ENCODE data around the gene MMP23B. TPM values are rescaled to one million over a fixed set of nuclear protein-coding genes. Genes with fewer than 3 reads are reported as not detected.
A peak's percentile ranks its signal among the peaks of the same experiment; 100 is the strongest.

MMP23B gene
- total RNA-seq, 2 donors from 2014 or later = 14.7 to 19.9 TPM

DNA sequence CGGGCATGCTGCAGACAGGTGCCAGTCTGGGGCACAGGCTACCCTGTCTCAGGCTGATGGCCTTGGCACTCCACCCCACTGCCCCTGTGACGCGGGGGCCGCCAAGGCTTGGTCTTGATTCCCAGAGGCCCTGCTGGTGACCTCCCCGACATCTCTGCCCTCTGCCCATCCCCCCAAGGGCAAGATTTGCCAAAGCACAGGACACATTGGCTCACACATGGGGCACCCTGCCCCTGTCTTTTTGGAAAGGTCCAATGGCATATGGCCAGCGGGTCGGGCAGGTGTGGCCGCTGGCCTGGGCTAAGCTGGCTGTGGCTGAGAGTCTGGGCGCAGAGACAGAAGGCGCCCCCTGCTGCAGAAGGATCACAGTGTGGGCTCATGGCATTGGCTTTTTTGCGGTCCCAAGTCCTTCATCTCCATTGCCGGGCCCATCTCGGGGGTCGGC is 12.0 kb upstream of the MMP23B start:
- Mint-ChIP-seq H3K4me1 (no peaks in the 10 kb centered on the region), H3K4me3 (no peak overlapping the region), H3K27me3 (ENCODE audit: insufficient read depth) (no peaks in the 10 kb centered on the region), H3K9me3 (no peaks in the 10 kb centered on the region), H3K27ac (no peak overlapping the region), H3K36me3 (ENCODE audit: low read depth) (peaks cover 10% of the 10 kb centered on the region)
- H3K27me3 ChIP-seq (ENCODE audit: control insufficient read depth, insufficient read depth, low read length, poor library complexity, severe bottlenecking) = no peaks in the 10 kb centered on the region
- H3K4me1 ChIP-seq (ENCODE audit: control insufficient read depth, insufficient read depth, low read length) = peaks cover 8% of the 10 kb centered on the region
- H3K36me3 ChIP-seq (ENCODE audit: control insufficient read depth, insufficient read depth, low read length) = peaks cover 18% of the 10 kb centered on the region
- WGBS, 2 experiments (ENCODE audit: insufficient coverage in 1 of 2, insufficient read length in 1 of 2) = 85 to 86% methylated on average over 5 to 14 of the region's 14 CpGs
- TF ChIP-seq, protein P1, sequence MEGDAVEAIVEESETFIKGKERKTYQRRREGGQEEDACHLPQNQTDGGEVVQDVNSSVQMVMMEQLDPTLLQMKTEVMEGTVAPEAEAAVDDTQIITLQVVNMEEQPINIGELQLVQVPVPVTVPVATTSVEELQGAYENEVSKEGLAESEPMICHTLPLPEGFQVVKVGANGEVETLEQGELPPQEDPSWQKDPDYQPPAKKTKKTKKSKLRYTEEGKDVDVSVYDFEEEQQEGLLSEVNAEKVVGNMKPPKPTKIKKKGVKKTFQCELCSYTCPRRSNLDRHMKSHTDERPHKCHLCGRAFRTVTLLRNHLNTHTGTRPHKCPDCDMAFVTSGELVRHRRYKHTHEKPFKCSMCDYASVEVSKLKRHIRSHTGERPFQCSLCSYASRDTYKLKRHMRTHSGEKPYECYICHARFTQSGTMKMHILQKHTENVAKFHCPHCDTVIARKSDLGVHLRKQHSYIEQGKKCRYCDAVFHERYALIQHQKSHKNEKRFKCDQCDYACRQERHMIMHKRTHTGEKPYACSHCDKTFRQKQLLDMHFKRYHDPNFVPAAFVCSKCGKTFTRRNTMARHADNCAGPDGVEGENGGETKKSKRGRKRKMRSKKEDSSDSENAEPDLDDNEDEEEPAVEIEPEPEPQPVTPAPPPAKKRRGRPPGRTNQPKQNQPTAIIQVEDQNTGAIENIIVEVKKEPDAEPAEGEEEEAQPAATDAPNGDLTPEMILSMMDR (conservative IDR thresholded peaks at IDR 0.05) = peak; percentile 74
- DNase-seq = peak; percentile 90
- no peak overlapping the region for H3K9ac ChIP-seq (ENCODE audit: extremely low read depth, low read length, poor library complexity, severe bottlenecking)
- no peaks in the 10 kb centered on the region for H3K9me3 ChIP-seq (ENCODE audit: control insufficient read depth, low read length)
- H3K4me3 ChIP-seq (ENCODE audit: low read length) = no peak overlapping the region
- no peak overlapping the region for H3K27ac ChIP-seq (ENCODE audit: low read depth, low read length)

DNA sequence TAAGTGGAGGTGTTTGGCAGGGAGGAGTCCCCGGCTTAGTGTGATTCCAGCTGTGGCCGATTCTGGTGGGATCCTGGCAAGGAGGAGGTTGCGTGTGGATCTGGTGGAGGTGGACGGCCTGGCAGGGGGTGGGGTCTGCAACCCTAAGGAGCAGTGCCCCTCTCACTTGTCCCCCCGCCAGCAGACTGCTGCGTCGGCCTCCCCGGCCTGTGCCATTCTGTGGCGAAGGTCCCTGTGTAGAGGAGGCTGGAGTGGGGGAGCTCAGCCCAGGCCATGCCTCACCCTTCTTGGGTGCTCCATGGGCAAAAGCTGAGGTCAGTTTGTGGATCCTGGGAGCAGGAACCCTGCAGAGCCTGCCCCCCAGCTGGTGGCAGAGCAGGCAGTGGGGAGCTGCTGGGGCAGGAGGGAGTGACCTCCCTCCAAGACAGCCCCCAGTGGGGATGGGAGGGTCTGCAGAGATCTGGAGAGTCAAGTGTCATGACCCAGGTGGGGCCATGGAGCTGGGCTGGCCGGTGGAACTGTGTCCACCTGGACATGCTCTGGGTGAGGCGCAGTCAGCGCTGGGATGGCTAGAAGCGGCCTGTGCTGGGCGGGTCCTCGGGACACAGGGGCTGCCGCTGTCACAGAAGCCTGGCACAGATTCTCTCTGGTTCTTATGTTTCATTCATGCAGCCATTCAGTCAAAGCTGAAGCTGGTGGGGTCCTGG is 11.4 kb upstream of the MMP23B start:
- Mint-ChIP-seq H3K4me1 (no peaks in the 10 kb centered on the region), H3K27me3 (ENCODE audit: insufficient read depth) (no peaks in the 10 kb centered on the region), H3K4me3 (no peak overlapping the region), H3K36me3 (ENCODE audit: low read depth) (peaks cover 10% of the 10 kb centered on the region), H3K9me3 (no peaks in the 10 kb centered on the region), H3K27ac (no peak overlapping the region)
- WGBS, 2 experiments (ENCODE audit: insufficient coverage in 1 of 2, insufficient read length in 1 of 2) = 93 to 94% methylated on average over 9 to 16 of the region's 16 CpGs
- peaks cover 8% of the 10 kb centered on the region for H3K4me1 ChIP-seq (ENCODE audit: control insufficient read depth, insufficient read depth, low read length)
- H3K9ac ChIP-seq (ENCODE audit: extremely low read depth, low read length, poor library complexity, severe bottlenecking) = no peak overlapping the region
- no peaks in the 10 kb centered on the region for H3K9me3 ChIP-seq (ENCODE audit: control insufficient read depth, low read length)
- H3K36me3 ChIP-seq (ENCODE audit: control insufficient read depth, insufficient read depth, low read length) = peaks cover 18% of the 10 kb centered on the region
- H3K27ac ChIP-seq (ENCODE audit: low read depth, low read length) = no peak overlapping the region
- no peak for DNase-seq
- no peak overlapping the region for H3K4me3 ChIP-seq (ENCODE audit: low read length)
- H3K27me3 ChIP-seq (ENCODE audit: control insufficient read depth, insufficient read depth, low read length, poor library complexity, severe bottlenecking) = no peaks in the 10 kb centered on the region
- TF ChIP-seq, protein P1 (conservative IDR thresholded peaks at IDR 0.05) = no peak

DNA sequence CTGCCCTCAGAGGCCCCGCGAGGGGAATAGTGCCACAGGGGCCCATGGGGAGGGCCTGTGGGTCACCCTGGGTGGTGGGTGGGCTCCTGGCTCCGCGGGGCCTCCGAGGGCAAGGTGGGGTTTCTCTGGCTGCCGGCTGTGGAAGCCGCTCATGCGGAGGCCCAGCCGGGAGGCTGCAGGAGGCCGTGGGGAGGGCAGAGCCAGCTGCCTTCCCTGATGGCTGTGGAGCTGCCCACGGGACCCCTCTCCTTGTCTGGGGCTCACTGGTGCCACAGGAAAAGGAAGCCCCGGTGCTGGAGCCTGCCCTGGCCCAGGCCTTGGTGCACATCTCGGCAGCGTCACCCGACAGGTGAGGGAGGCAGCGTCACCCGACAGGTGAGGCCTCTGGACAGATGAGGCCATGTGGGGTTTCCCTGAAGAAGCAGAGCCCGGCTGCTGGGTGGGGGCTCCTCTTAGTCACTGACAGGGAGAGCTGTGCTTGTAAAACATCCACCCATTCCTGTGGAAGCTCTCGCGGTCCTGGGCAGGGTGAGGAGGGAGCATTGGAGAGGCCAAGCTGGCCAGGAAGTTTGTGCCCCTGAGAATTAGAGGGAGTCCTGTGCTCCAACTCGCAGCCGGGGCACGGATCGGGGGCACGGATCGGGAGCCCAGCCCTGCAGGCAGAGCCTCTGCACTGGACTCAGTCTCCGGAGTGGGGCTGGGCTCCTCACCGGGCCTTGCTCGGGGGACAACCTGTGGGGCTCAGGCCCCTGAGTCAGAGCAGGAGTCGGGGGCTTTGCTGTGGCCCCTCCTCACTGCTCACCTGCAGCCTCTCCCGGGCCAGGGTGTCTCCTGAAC is 10.6 kb upstream of the MMP23B start:
- 94 to 95% methylated on average over 12 to 31 of the region's 31 CpGs for whole genome bisulfite sequencing, 2 experiments (ENCODE audit: insufficient coverage in 1 of 2, insufficient read length in 1 of 2)
- Histone ChIP-seq H3K9me3 (ENCODE audit: control insufficient read depth, low read length) (no peaks in the 10 kb centered on the region), H3K27ac (ENCODE audit: low read depth, low read length) (no peak overlapping the region), H3K4me3 (ENCODE audit: low read length) (no peak overlapping the region), H3K36me3 (ENCODE audit: control insufficient read depth, insufficient read depth, low read length) (peaks cover 18% of the 10 kb centered on the region), H3K4me1 (ENCODE audit: control insufficient read depth, insufficient read depth, low read length) (peaks cover 8% of the 10 kb centered on the region), H3K9ac (ENCODE audit: extremely low read depth, low read length, poor library complexity, severe bottlenecking) (no peak overlapping the region), H3K27me3 (ENCODE audit: control insufficient read depth, insufficient read depth, low read length, poor library complexity, severe bottlenecking) (no peaks in the 10 kb centered on the region)
- H3K9me3 Mint-ChIP-seq = no peaks in the 10 kb centered on the region
- TF ChIP-seq, protein P1 (conservative IDR thresholded peaks at IDR 0.05) = no peak
- H3K4me1 Mint-ChIP-seq = no peaks in the 10 kb centered on the region
- no peaks in the 10 kb centered on the region for H3K27me3 Mint-ChIP-seq (ENCODE audit: insufficient read depth)
- peaks cover 10% of the 10 kb centered on the region for H3K36me3 Mint-ChIP-seq (ENCODE audit: low read depth)
- H3K4me3 Mint-ChIP-seq = no peak overlapping the region
- no peak overlapping the region for H3K27ac Mint-ChIP-seq
- no peak for DNase-seq

Data from endodermal cell (in vitro differentiated cells).